ENCODE measurements around the gene GSTA4.

GRCh38 chr6:52966101-52966500 is 29.0 kb downstream of the GSTA4 start:
- no peak for TF ChIP-seq CTCF (conservative IDR thresholded peaks at IDR 0.05; ENCODE audit: low read length)
- no peak for TF ChIP-seq EZH2phosphoT487 (IDR thresholded peaks at IDR 0.05; ENCODE audit: borderline replicate concordance)

All from Loucy (cell line).